Esophagus squamous epithelium (tissue), 4 donors: ENCODE measurements around the gene RPN2.

Source experiments
- POLR2A ChIP-seq, 4 donors: fragments of 450-650 bp; IDR thresholded peaks; one replicate each; pipeline ENCODE4 v1.6.1; 2017; ENCODE audit warnings: antibody characterized with exemption in 4 of 4, mild to moderate bottlenecking in 4 of 4, moderate library complexity in 3 of 4
- TF ChIP-seq, protein P1 (sequence below), 6 experiments: fragments of 450-650 bp in 4 of 6; fragments of 200-600 bp in 2 of 6; sonication (generic) in 2 of 6; IDR thresholded peaks; one replicate each; pipeline ENCODE4 v1.5.1; 2016 to 2019; ENCODE audit warnings: antibody characterized with exemption in 6 of 6, mild to moderate bottlenecking in 4 of 6, moderate library complexity in 4 of 6

DNA sequence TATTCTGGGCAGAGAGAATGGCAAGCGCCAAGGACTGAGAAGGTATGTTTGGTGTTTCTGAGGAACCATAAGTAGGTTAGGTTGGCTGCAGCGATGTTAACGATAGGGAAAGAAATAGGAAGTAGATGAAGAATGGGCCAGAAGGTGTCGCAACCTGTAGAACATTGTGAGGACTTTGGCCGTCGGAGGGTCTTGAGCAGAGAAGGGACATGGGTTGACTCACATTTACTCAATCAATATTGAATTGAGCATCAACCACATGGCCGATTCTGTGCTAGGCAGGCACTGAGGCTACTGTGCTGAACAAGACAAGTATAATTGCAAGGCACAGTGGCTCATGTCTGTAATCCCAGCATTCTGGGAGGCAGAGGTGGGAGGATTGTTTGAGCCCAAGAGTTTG lies 26.8 kb upstream of the RPN2 start:
- TF ChIP-seq, protein P1, sequence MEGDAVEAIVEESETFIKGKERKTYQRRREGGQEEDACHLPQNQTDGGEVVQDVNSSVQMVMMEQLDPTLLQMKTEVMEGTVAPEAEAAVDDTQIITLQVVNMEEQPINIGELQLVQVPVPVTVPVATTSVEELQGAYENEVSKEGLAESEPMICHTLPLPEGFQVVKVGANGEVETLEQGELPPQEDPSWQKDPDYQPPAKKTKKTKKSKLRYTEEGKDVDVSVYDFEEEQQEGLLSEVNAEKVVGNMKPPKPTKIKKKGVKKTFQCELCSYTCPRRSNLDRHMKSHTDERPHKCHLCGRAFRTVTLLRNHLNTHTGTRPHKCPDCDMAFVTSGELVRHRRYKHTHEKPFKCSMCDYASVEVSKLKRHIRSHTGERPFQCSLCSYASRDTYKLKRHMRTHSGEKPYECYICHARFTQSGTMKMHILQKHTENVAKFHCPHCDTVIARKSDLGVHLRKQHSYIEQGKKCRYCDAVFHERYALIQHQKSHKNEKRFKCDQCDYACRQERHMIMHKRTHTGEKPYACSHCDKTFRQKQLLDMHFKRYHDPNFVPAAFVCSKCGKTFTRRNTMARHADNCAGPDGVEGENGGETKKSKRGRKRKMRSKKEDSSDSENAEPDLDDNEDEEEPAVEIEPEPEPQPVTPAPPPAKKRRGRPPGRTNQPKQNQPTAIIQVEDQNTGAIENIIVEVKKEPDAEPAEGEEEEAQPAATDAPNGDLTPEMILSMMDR (IDR thresholded peaks at IDR 0.05): no peak
- no peak for TF ChIP-seq POLR2A (IDR thresholded peaks at IDR 0.05)
